Loucy (cell line): Measurements from ENCODE around the gene CPLX4.

Source experiments
- H2AFZ ChIP-seq: fragments of 200-600 bp; sonication (generic); 2 replicates; pipeline ENCODE4 v1.6.0; 2016; ENCODE audit warnings: antibody characterized with exemption, mild to moderate bottlenecking, low read length, moderate library complexity
- H3F3A ChIP-seq: fragments of 200-600 bp; 2 replicates; pipeline ENCODE4 v1.6.0; 2016; ENCODE audit warnings: antibody characterized with exemption, low read depth, mild to moderate bottlenecking
- H3K27me3 ChIP-seq: fragments of 200-600 bp; sonication (generic); 2 replicates; pipeline ENCODE4 v1.6.1; 2014; ENCODE audit warnings: low read length, mild to moderate bottlenecking; ENCODE audit not compliant: insufficient read depth, poor library complexity, severe bottlenecking
- H3K36me3 ChIP-seq: fragments of 200-600 bp; sonication (generic); 2 replicates; pipeline ENCODE4 v1.6.1; 2016; ENCODE audit warnings: low read length; ENCODE audit not compliant: insufficient read depth
- H3K4me1 ChIP-seq: fragments of 200-600 bp; sonication (generic); 2 replicates; pipeline ENCODE4 v1.5.1; 2014; ENCODE audit warnings: low read length, mild to moderate bottlenecking; ENCODE audit not compliant: insufficient read depth, poor library complexity, severe bottlenecking
- H3K4me2 ChIP-seq: fragments of 200-600 bp; sonication (generic); 2 replicates; pipeline ENCODE4 v1.6.0; 2014; ENCODE audit warnings: antibody characterized with exemption, low read length, low read depth, mild to moderate bottlenecking; ENCODE audit not compliant: poor library complexity, severe bottlenecking
- H3K4me3 ChIP-seq: fragments of 200-600 bp; sonication (generic); 2 replicates; pipeline ENCODE4 v1.5.1; 2014; ENCODE audit warnings: low read length, mild to moderate bottlenecking, mixed read lengths; ENCODE audit not compliant: poor library complexity, severe bottlenecking
- H3K79me2 ChIP-seq: fragments of 200-600 bp; sonication (generic); 2 replicates; pipeline ENCODE4 v1.6.1; 2014; ENCODE audit warnings: low read length; ENCODE audit not compliant: insufficient read depth
- H3K9ac ChIP-seq: fragments of 200-600 bp; sonication (generic); 2 replicates; pipeline ENCODE4 v1.6.0; 2014; ENCODE audit warnings: mild to moderate bottlenecking, low read depth, low read length, moderate library complexity; ENCODE audit not compliant: poor library complexity, severe bottlenecking
- H3K9me2 ChIP-seq: fragments of 200-600 bp; sonication (generic); replicated peaks from 2 replicates; pipeline ENCODE4 v1.6.1; 2016; ENCODE audit warnings: low read depth, low read length, mixed read lengths
- H3K9me3 ChIP-seq: fragments of 200-600 bp; sonication (generic); 2 replicates; pipeline ENCODE4 v1.6.1; 2014; ENCODE audit warnings: mild to moderate bottlenecking, antibody characterized with exemption, low read length, low read depth; ENCODE audit not compliant: insufficient read depth
- H4K20me1 ChIP-seq: fragments of 200-600 bp; sonication (generic); 2 replicates; pipeline ENCODE4 v1.6.0; 2014; ENCODE audit warnings: antibody characterized with exemption, low read length, mild to moderate bottlenecking; ENCODE audit not compliant: insufficient read depth, poor library complexity, severe bottlenecking
- EZH2phosphoT487 ChIP-seq: fragments of 200-600 bp; IDR thresholded peaks from 2 replicates; pipeline ENCODE4 v1.6.1; 2018; ENCODE audit warnings: antibody characterized with exemption, mild to moderate bottlenecking, moderate library complexity, borderline replicate concordance
- TF ChIP-seq, protein P1 (sequence below): fragments of 200-600 bp; sonication (generic); conservative IDR thresholded peaks from 2 replicates; pipeline ENCODE4 v1.5.1; 2014; ENCODE audit warnings: mild to moderate bottlenecking, antibody characterized with exemption, low read length

Gene CPLX4

GRCh38 chr18:59340312-59340711 is 21.9 kb upstream of the CPLX4 start:
- peaks cover 16% of the 10 kb centered on the region for H4K20me1 ChIP-seq
- peaks cover 7% of the 10 kb centered on the region; the same call in 1 of the 2 replicates for H3K9me3 ChIP-seq
- no peaks in the 10 kb centered on the region for H3K27me3 ChIP-seq
- no peaks in the 10 kb centered on the region for H3F3A ChIP-seq
- peaks cover 88% of the 10 kb centered on the region for H3K36me3 ChIP-seq
- H3K4me1 ChIP-seq: no peaks in the 10 kb centered on the region
- H3K9me2 ChIP-seq: no peaks in the 10 kb centered on the region
- TF ChIP-seq EZH2phosphoT487: no peak
- TF ChIP-seq, protein P1, sequence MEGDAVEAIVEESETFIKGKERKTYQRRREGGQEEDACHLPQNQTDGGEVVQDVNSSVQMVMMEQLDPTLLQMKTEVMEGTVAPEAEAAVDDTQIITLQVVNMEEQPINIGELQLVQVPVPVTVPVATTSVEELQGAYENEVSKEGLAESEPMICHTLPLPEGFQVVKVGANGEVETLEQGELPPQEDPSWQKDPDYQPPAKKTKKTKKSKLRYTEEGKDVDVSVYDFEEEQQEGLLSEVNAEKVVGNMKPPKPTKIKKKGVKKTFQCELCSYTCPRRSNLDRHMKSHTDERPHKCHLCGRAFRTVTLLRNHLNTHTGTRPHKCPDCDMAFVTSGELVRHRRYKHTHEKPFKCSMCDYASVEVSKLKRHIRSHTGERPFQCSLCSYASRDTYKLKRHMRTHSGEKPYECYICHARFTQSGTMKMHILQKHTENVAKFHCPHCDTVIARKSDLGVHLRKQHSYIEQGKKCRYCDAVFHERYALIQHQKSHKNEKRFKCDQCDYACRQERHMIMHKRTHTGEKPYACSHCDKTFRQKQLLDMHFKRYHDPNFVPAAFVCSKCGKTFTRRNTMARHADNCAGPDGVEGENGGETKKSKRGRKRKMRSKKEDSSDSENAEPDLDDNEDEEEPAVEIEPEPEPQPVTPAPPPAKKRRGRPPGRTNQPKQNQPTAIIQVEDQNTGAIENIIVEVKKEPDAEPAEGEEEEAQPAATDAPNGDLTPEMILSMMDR: no peak
- H3K9ac ChIP-seq: no peak overlapping the region
- no peak overlapping the region for H3K4me3 ChIP-seq
- no peak overlapping the region for H2AFZ ChIP-seq
- peaks cover 56% of the 10 kb centered on the region for H3K79me2 ChIP-seq
- H3K4me2 ChIP-seq: no peak overlapping the region

DNA sequence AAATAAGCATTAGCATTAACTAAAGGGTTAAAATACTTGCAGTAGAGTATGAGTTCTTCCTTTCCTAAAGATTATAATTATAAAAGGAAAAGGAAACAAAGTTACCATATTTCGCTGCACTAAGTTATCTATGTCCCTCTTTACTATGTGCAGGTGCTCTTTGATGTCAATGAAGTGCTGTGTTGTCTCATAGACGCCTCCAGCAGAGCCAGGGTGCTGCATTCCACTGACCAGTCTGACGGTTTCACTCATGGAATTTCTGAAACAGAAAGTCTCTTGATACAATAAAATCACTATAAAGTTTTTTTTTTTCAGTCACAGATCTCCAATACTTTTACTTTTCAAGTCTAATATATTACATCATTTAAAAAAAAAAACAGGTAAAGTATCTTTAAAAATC is 14.5 kb upstream of the CPLX4 start:
- H3K9ac ChIP-seq: no peak overlapping the region

DNA sequence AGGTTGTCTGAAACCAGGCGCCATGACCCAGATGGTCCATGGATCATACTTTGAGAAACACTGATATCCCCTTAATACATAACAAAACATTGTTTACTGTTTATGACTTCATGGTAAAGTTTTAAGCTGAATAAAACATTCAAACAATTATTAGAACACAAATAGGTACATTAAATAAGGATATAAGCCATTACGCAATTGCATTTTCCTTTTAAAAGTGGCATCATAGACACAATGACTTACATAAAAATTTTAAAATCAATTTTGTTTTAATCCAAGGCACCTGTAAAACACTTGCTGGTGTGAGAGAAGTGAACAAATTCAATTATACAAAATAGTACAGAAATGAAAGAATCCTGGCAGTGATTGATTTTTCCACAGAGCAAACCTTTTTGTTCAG is 10.2 kb upstream of the CPLX4 start:
- no peak for TF ChIP-seq EZH2phosphoT487
- TF ChIP-seq, protein P1: no peak
- Histone ChIP-seq H3K9me3 (no peaks in the 10 kb centered on the region), H3K4me3 (no peak overlapping the region), H3K4me1 (no peaks in the 10 kb centered on the region), H3K79me2 (no peaks in the 10 kb centered on the region), H2AFZ (no peak overlapping the region), H3K36me3 (peaks cover 75% of the 10 kb centered on the region), H3F3A (no peaks in the 10 kb centered on the region), H3K9me2 (no peaks in the 10 kb centered on the region), H3K4me2 (no peak overlapping the region), H3K9ac (no peak overlapping the region), H4K20me1 (no peaks in the 10 kb centered on the region), H3K27me3 (no peaks in the 10 kb centered on the region)

More for the DNA sequence above, 14.5 kb upstream of the CPLX4 start:
- H3K4me3 ChIP-seq: no peak overlapping the region
- no peaks in the 10 kb centered on the region for H3K9me3 ChIP-seq
- H4K20me1 ChIP-seq: no peaks in the 10 kb centered on the region
- no peaks in the 10 kb centered on the region for H3K9me2 ChIP-seq
- no peaks in the 10 kb centered on the region for H3F3A ChIP-seq
- H2AFZ ChIP-seq: no peak overlapping the region
- no peak overlapping the region for H3K4me2 ChIP-seq
- no peaks in the 10 kb centered on the region for H3K79me2 ChIP-seq
- H3K4me1 ChIP-seq: no peaks in the 10 kb centered on the region
- no peaks in the 10 kb centered on the region for H3K27me3 ChIP-seq
- TF ChIP-seq, protein P1: no peak
- TF ChIP-seq EZH2phosphoT487: no peak
- peaks cover 94% of the 10 kb centered on the region for H3K36me3 ChIP-seq
